HG02763 (cell line): ENCODE data around the gene OR9A2.
A peak's percentile ranks its signal among the peaks of the same experiment; 100 is the strongest.
"Not testable (repeated sequence)": the region's sequence is repeated elsewhere in the genome, so short reads cannot be mapped to it uniquely, and the experiment has no call there.

Experiments used
- ATAC-seq: cut with Tn5 transposase; IDR thresholded peaks from one replicate; pipeline ENCODE4 v1.9.1; 2021; ENCODE audit warnings: mild to moderate bottlenecking, moderate library complexity; ENCODE audit not compliant: unreplicated experiment

Gene OR9A2

DNA sequence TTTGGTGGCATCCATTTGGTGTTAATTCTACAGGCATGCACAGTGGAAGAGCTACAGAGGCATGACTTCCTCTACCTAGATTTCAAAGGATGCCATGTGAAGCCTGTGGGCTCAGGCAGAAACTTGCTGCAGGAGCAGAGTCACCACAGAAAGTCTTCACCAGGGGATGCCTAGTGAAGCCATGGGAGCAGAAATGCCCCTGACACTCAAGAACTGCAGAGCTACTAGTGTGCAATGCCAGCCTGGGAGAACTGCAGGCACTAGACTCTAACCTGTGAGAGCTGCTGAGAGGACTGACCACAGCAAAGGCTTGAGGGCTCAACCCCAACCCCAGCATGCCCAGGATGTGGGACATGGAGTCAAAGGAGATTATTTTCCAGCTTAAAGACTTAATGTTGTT, 3.9 kb downstream of the OR9A2 start:
- no peak for ATAC-seq

DNA sequence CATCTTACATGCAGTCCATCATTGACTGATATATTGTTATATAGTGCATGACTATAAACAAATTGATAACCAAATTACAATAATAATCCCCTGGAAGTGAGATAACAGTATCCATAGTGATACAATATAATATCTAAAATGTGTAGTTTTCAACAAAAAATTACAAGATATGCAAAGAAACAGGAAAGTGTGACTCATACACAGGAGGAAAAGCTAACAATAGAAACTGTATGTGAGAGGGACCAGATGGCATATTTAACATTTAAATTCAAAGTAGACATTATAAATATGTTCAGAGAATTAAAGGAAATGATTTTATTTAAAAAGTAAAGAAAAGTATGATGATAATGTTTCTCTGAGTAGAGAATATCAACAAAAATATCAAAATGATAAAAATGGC, 8.0 kb downstream of the OR9A2 start:
- no peak for ATAC-seq

DNA sequence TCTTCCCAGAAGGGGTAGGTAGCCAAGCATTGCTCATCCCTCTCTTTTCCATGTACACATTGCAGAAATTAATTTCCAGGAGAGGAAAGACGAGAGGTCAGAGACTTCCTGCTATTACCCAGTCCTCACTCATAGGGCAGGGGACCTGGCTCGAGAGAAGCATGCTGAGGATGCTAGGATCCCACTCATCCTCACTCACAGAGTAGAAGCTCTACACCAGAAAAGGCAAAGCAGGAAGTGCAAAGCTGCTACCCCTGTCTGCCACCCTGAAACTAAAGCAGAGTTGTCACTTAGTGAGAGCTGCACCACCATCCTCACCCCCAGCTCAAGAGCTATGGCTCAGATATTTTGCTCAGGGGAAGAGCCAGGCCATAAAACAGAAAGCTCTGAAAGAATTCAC, 9.9 kb downstream of the OR9A2 start:
- no peak for ATAC-seq

DNA sequence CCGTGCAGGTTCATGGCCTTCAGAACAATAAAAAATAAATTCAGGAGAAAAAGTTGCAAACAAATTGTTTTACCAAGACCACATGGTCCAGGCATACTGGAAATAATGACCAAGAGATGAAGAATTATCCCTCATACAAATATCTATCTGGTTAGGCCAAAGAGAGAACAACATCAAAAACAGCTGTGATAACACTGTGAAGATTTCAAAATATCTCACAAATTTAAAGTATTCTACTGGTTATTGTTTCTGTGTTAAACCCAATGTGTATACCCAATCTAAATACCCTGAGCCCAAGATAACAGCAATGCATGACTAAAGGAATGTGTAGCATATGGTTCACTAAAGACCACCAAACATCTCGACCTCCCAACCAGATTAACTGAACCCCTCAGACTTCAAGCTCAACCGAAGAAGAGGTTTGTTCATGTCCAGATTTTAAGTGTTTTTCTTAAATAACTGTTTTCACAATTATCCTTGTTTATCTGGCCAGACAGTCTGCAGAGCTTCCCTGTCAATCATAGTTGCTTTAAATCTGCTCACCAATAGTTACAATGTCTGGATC, 10.9 kb downstream of the OR9A2 start:
- ATAC-seq = no peak

DNA sequence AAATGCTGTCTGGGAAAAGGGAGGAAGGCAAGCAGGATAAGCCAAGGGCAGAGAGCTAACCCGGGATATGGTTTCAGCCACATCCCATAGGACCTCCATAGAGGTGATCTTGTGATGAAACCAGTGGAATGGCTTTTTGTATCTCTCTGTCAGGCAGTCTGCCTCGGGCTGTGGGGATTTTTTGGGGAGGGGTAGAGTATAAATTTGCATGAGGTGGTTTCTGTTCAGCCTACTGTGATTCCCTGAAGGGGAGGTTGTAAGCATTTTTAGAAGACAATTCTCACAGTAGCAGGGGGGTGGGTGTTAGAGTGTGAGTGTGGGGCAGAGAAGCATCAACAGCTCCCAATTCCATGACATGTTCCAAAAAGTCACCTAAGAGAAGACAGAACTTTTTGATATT, 11.8 kb downstream of the OR9A2 start:
- ATAC-seq = peak; percentile 94

DNA sequence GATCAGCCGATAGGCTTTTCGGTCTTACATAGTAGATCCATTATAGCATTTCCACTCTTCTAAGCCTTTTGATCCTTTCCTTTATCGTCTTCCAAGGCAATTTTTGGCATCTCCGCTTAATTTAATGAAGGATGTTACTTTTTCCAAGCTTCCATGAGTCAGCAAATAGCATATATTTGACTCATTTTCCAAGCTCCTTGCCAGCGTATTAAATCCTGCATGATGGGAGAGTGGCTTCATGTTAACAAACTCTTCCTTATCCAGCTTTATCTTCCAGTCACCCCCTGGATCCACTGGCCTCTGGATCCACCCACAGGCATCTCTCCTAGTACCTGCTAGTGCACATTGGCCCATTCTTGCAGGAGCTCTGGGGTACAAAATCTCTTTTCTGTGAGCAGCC, 13.0 kb downstream of the OR9A2 start:
- no peak for ATAC-seq

DNA sequence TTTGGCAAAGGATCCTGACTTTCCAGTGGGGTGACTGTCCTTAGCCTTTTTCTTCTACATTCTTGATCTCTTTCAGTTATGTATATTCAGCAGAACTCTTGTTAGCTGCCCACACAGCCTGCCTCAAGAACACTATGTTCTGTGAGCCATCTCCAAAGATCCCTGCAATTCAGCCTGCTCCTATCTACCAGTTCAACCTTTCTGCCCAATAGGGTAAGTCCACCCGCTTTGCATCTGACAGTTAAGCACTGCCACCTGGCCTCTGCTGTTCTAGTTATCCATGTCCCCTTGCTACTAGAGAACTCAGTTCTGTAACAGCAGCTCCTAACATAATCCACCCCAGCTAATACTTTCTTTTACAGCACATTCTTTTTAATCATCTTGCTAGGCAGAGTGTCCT, 13.5 kb downstream of the OR9A2 start:
- ATAC-seq = no peak

DNA sequence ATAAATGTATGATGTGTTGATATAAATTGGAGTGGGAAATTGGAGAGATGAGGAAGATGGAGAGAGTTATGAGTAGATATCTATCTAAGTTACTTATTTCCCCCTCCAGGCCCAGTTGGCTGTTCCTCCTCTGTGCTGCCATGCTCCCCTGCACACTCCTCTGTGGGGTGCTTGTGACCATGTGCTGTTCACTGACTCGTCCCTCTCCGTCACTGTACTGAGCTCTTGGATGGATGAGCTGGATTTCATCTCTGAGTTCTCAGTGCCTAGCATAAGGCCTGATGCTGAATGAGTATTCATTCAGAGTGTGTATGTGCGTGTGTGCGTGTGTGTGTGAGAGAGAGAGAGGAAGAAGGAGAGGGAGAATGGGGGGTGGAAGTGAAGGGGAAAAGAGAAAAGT, 14.5 kb downstream of the OR9A2 start:
- no peak for ATAC-seq

DNA sequence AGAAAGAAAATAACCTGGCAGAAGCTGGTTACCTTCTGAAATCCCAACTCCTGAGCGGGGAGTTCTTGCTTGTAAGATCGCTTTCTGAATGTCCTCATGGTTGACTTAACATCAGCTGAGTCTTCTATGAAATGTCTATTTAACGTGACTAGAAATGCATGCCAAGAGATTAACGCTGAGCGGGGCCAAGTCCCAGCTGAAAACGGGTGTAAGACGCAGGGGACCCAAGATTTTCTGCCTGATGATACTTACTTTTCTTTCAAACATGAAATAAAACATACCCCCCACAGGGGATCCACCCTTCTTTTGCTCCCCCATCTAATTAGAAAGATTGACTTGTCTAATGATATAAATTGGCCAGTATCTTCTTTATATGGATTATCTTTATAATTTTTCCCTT, 14.9 kb downstream of the OR9A2 start:
- ATAC-seq = no peak

DNA sequence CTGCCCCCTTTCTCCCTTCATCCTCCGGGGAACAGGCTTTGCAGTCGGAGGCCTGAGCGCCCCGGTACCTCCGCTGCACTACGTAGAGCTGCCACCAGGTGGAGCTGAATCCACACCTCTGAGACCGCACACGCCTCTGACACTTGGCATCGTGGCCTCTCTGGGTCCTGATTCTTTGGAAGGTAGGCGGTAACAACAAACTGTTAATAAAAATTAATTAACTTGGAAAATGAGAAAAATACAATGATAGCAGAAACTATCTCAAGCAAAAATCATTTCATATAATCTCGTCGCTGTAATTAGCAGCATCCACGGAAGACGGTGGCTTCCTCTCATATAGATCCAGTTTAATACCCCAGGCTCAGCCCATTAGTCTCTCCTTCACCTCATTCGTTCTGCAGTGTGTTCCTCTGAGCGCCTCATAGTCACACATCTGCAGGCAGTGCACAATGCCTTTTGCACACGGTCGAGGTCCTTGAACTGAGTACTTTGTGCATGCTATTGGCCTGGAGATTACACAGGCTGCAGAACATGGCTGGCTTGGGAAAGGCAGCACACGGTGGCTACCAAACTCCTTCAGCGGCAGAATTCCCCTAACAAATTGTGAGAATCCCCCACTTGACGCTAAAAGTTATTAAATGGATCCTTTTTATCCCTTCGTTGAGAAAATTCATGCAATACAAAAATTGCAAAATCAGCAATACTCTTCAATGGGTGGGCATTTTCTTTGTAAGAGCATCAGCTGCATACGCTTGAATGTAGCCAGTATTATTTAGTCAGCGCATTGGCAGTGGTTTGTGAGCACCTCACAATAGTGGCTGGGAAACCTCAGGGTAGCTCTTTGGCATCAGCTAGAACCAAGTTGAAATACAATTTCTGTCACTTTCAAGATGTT, 18.7 kb downstream of the OR9A2 start:
- ATAC-seq = peak; percentile 77

DNA sequence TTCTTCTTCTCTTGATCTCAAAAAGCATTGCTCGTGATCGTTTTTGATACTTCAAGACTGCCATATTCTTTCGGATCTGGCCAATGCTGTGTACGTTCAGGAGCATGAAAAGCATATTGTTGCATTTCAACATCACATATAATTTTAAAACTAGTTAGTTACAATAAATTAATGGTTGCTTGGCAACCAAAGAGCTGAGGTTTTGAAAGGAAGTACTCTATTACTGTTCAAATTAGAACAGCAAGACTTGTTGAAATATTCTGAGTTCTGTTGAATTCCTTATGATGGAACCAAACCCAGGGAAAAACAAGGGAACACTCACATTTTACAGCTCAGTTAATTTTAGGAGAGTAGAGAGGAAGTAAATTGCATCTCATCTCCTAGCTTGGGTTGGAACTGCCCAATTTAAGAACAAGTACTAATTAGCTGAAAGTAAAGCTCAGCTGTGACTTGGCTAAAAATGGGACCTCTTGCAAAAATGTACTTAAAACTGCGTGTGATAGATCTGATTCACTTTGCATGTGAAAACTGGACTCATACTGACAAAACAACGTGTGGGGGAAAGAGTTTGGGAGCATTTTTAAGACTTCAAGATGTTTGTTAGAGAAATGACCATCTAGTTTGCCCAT, 21.2 kb downstream of the OR9A2 start:
- ATAC-seq = no peak

DNA sequence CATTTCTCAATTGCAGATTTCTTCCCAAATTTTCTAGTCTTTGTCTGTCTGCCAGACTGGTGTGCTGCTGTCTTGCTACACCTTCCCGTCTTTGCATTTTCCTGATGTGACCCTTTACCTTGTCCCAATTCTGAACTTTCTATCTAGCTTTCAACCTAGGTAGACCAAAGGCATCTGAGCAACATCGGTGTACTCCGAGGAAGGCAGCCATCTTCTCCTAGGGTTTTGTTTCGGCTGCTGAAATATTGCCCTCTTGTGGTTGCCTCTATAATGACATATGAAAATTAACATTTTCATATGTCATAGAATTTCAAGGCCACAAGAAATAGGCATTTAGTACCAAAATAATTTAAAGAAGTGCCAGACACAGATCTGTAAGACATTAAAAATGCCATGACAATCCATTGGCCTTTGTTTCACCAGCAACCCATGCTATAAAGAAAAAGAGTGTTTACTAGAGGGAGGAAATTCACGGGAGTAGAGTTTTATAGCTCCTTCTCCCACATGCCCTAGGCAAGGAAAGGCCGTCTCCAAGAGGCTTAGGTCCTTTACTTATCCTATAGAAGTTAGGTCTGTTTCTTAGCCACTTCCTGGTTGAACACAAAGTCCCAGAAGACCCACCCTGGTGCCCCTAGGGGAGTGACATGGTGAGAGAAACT, 23.4 kb downstream of the OR9A2 start:
- no peak for ATAC-seq

DNA sequence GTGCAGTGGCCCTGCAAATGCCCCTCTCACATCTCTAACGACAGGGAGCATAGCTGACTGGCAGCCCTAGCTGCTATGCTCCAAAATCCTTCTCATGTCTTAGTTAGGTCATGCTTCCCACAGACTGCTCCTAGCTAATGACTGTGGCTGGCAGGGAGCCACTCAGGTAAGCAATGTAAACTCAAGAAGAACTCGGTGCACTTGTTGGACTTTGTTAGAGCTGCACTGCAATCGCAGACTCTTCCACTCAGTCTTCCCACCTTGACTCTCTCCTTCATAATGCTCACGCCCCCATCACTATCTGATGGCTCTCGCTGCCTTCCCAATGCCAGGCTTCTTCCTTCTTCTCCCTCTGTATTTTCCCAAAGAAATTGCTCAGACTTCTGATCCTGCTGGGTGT, 24.0 kb downstream of the OR9A2 start:
- no peak for ATAC-seq

DNA sequence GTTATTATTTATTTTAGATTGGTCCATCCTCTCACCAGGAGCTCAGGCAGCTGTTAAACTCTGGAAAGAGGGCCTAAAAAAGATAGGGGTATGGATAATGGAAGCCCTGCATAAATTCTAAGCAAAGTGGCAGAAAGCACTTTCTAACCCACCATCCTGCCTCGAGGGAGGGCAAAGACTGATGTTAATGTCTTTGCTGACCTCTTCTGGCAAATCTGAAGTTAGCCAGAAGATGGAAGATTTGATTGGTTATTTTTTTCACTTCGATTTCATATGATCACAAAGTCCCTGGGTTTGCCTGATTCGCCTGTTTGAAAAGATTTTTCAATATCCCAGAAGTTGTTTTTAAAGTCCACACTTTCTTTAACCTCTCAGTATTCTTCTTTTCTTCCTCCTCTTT, 24.8 kb downstream of the OR9A2 start:
- ATAC-seq = no peak

DNA sequence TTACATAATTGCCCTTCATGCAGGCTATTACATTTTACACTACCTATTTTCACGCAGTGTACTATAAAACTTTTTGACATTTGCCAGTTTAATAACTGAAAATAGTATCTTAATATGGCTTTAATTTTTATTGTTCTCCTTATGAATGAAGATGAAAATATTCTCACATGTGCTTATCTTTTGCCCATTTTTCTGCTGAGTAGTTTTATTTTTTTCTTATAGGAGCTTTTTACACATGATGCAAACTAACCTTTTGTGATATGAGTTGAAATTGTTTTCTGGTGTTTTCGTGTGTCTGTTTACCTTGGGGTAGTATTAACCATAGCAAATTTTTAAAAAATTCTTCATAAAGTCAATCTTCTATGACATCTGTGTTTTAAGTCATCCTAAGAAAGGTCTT, 26.3 kb downstream of the OR9A2 start:
- ATAC-seq = no peak

DNA sequence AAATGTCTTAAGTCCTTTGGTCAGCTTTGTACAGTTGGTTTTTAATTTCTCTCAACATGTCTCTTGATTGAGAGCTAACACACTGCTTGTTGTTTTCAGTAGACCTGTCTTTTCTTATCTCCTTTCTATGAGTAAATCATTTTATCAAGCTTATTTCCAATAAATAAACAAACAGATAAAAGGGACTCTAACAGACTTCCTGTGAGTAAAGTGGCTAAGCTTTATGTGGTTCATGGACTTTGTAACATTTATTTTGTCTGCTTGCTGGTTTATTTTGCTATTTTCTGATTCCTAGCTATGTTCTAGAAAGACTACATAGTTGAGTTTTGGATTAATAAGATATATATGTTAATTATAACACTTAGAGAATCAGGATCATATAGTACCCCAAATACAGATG, 27.1 kb downstream of the OR9A2 start:
- no peak for ATAC-seq

DNA sequence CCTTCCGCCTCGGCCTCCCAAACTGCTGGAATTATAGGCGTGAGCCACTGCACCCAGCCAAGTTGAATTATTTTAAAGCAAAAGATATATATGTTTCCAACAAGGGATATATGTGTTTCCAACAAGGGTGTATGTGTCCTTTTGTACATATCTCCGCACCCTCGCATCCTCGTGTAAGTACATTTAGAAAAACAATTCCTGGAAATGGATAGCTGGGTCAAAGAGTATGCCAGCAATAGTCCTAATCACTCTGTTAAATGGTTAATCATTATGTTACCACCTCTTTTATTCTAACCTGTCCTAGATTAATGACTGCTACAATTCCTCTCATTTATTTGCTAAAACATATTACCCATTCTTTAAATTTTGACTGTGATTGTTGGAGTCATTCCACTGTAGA, 28.0 kb downstream of the OR9A2 start:
- no peak for ATAC-seq

DNA sequence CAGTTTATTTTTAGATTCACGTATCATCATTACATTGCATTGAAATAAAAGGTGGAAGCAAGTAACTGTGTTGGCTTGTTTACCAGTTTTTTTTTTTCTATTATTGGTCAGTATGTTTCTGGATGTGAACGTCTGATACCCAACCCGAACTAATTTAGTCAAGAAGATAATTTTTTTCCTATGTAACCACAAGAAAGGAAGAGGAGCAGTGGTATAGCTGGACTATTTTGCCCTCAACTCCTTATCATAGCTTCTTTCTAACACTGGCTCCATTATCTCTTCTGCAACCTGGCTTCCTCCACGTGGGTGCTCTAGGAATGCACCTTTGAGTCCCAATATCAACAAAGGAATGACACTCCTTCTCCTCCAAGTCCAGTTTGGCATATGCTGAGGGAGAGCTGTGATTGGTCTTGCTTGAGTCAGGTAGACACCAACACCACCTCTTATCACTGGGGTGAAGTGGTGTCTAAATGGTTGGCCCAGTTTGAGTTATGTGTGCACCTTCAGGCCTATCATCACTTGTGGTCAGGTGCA, 29.4 kb downstream of the OR9A2 start:
- no peak for ATAC-seq

DNA sequence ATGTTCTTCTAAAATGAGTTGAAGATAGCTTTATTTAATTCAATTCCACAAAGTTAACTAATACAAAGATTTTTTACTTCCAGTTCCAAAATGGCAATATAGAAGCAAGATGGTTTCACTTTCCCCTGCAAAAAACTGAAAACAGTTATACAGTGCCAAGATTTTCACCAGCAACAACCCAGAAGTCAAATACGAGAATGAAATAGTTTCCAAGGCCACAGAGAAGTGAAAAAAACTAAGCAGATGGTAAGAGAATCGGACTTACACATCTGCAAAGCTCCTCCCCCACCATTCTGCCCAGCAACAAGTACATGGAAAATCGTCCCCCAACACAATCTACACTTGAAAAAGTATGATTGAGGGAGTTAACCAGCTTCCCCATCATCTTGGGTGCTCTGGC, 34.5 kb downstream of the OR9A2 start:
- no peak for ATAC-seq

DNA sequence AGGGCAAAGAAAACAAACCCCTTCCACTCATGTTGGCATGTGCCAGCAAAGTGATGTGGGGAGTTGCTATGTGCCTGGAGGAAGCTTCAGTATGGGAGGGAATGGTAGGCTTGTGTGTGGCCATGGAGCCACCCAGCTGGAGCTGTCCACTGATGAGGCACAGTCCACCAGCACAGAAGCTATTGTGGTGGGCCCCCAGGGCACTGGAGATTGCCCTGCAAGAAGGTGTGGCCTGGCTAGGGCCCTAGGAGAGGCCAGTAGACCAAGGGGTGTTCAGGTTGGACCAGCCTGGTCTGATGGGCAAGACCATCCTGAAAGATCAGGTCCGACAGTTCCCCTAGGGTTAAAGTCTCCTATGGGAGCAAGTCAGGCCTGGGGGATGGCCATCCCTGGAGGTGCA, 42.6 kb downstream of the OR9A2 start:
- no peak for ATAC-seq

DNA sequence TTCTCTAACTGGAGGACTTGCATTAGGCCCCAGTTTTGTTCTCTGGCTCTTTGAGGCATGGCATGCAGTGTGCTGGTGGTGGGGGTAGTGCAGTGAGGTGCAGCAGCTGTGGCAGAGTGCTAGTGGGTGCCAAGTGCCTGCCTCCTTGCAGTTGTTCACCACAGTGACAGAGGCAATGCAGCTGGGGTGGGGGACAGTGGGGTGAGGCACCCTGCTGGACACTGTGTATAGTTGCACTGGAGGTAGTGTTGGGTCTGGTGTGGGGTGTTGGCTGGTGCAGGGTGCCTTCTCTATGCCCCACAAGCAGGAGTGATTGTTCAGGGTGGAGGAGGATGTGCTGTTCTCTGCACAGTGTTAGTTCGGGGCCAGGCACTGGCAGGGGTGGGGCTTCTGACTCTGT, 43.1 kb downstream of the OR9A2 start:
- ATAC-seq = no peak

DNA sequence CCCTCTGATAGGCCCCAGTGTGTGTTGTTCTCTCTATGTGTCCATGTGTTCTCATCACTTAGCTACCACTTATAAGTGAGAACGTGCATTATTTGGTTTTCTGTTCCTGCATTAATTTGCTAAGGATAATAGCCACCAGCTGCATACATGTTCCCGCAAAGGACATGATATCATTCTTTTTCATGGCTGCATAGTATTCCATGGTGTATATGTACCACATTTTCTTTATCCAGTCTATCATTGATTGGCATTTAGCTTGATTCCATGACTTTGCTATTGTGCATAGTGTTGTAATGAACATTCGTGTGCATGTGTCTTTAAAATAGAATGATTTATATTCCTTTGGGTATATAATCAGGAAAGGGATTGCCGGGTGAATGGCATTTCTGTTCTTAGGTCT, 48.5 kb downstream of the OR9A2 start:
- ATAC-seq = not testable (repeated sequence)
